ENCODE results near the gene SORCS2. TPM values are rescaled to one million over a fixed set of nuclear protein-coding genes. Genes with fewer than 3 reads are reported as not detected.

Gene SORCS2
- total RNA-seq, 1 donor = under 0.01 TPM

GRCh38 chr4:7332216-7333023, 140.1 kb downstream of the SORCS2 start:
- no peak for DNase-seq (ENCODE audit: low read depth in 2 of 3, low spot score in 2 of 3)

- no peak for DNase-seq (ENCODE audit: low read depth in 2 of 3, low spot score in 2 of 3)
These were observed 140.9 kb downstream of the SORCS2 start for GRCh38 chr4:7333024-7333780.

GRCh38 chr4:7333801-7334421, 141.6 kb downstream of the SORCS2 start:
- no peak for DNase-seq (ENCODE audit: low read depth in 2 of 3, low spot score in 2 of 3)

GRCh38 chr4:7334521-7335275, 142.4 kb downstream of the SORCS2 start:
- no peak for DNase-seq (ENCODE audit: low read depth in 2 of 3, low spot score in 2 of 3)

GRCh38 chr4:7335344-7336066, 143.2 kb downstream of the SORCS2 start:
- peak in 2 of 3 donors; percentile 36 to 68 for DNase-seq (ENCODE audit: low read depth in 2 of 3, low spot score in 2 of 3)

GRCh38 chr4:7336067-7336569, 143.8 kb downstream of the SORCS2 start:
- no peak for DNase-seq (ENCODE audit: low read depth in 2 of 3, low spot score in 2 of 3)

GRCh38 chr4:7336732-7337131, 144.4 kb downstream of the SORCS2 start:
- DNase-seq (ENCODE audit: low read depth in 2 of 3, low spot score in 2 of 3) = no peak

GRCh38 chr4:7337196-7338058, 145.1 kb downstream of the SORCS2 start:
- no peak for DNase-seq (ENCODE audit: low read depth in 2 of 3, low spot score in 2 of 3)

- no peak for DNase-seq (ENCODE audit: low read depth in 2 of 3, low spot score in 2 of 3)
These were observed 145.7 kb downstream of the SORCS2 start for GRCh38 chr4:7338059-7338452.

- no peak for DNase-seq (ENCODE audit: low read depth in 2 of 3, low spot score in 2 of 3)
These were observed 146.7 kb downstream of the SORCS2 start for GRCh38 chr4:7338876-7339623.

GRCh38 chr4:7339751-7340552, 147.6 kb downstream of the SORCS2 start:
- no peak for DNase-seq (ENCODE audit: low read depth in 2 of 3, low spot score in 2 of 3)

- no peak for DNase-seq (ENCODE audit: low read depth in 2 of 3, low spot score in 2 of 3)
These were observed 148.5 kb downstream of the SORCS2 start for GRCh38 chr4:7340553-7341433.

- no peak for DNase-seq (ENCODE audit: low read depth in 2 of 3, low spot score in 2 of 3)
These were observed 149.3 kb downstream of the SORCS2 start for GRCh38 chr4:7341491-7342222.

GRCh38 chr4:7342223-7343080, 150.1 kb downstream of the SORCS2 start:
- DNase-seq (ENCODE audit: low read depth in 2 of 3, low spot score in 2 of 3) = no peak

Measured in hematopoietic multipotent progenitor cell (in vitro differentiated cells).